ENCODE measurements around the gene GRIK4. TPM values are rescaled to one million over a fixed set of nuclear protein-coding genes. Genes with fewer than 3 reads are reported as not detected.

Gene GRIK4
- total and polyA plus RNA-seq, 2 of the 4 experiments (the other 2 are of a cell fraction), result 0.18 to 0.38 TPM

DNA sequence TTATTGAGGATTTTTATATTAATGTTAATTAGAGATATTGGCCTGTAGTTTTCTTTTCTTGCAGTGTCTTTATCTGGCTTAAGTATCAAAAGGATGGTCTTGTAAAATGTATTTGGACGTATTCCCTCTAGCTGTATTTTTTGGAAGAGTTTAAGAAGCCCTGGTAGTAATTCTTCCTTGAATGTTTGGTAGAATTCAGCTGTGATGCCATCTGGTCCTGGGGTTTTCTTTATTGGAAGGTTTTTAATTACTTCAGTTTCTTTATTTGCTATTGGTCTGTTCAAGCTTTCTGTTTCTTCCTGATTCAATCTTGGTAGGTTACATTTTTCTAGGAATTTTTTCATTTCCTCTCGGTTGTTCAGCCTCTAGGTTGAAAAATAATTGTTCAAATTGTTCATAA, 257.4 kb downstream of the GRIK4 start:
- H2BK20ac ChIP-seq (ENCODE audit: low read depth, low read length), result no peak overlapping the region
- in situ Hi-C loops (cut with MboI; ENCODE audit: low sequenced_read_pairs), result no loop called here
- H2BK120ac ChIP-seq (ENCODE audit: low read depth, low read length), result no peak overlapping the region
- no peak overlapping the region for H3K23ac ChIP-seq (ENCODE audit: low read depth, low read length)
- no peak overlapping the region for H2BK15ac ChIP-seq (ENCODE audit: low read depth, low read length)
- H3K4me2 ChIP-seq (ENCODE audit: low read depth, low read length), result no peak overlapping the region
- TF ChIP-seq, protein P1, sequence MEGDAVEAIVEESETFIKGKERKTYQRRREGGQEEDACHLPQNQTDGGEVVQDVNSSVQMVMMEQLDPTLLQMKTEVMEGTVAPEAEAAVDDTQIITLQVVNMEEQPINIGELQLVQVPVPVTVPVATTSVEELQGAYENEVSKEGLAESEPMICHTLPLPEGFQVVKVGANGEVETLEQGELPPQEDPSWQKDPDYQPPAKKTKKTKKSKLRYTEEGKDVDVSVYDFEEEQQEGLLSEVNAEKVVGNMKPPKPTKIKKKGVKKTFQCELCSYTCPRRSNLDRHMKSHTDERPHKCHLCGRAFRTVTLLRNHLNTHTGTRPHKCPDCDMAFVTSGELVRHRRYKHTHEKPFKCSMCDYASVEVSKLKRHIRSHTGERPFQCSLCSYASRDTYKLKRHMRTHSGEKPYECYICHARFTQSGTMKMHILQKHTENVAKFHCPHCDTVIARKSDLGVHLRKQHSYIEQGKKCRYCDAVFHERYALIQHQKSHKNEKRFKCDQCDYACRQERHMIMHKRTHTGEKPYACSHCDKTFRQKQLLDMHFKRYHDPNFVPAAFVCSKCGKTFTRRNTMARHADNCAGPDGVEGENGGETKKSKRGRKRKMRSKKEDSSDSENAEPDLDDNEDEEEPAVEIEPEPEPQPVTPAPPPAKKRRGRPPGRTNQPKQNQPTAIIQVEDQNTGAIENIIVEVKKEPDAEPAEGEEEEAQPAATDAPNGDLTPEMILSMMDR (conservative IDR thresholded peaks at IDR 0.05; ENCODE audit: low read depth, low read length), result no peak
- no peak for TF ChIP-seq CHD1 (IDR thresholded peaks at IDR 0.05; ENCODE audit: low read depth, low read length)
- no peak for TF ChIP-seq MAFK (IDR thresholded peaks at IDR 0.05; ENCODE audit: low read depth, low read length)
- no peak for TF ChIP-seq POLR2A (IDR thresholded peaks at IDR 0.05; ENCODE audit: low read depth, low read length)
- no peak for TF ChIP-seq SMC3 (IDR thresholded peaks at IDR 0.05; ENCODE audit: low read depth, low read length)
- TF ChIP-seq BHLHE40 (IDR thresholded peaks at IDR 0.05; ENCODE audit: low read depth, low read length), result no peak
- no peak for TF ChIP-seq NFE2L2 (IDR thresholded peaks at IDR 0.05; ENCODE audit: low read depth, low read length)
- no peak for TF ChIP-seq MXI1 (IDR thresholded peaks at IDR 0.05; ENCODE audit: borderline replicate concordance, low read depth, low read length)
- TF ChIP-seq, protein P2, sequence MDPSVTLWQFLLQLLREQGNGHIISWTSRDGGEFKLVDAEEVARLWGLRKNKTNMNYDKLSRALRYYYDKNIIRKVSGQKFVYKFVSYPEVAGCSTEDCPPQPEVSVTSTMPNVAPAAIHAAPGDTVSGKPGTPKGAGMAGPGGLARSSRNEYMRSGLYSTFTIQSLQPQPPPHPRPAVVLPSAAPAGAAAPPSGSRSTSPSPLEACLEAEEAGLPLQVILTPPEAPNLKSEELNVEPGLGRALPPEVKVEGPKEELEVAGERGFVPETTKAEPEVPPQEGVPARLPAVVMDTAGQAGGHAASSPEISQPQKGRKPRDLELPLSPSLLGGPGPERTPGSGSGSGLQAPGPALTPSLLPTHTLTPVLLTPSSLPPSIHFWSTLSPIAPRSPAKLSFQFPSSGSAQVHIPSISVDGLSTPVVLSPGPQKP (IDR thresholded peaks at IDR 0.05; ENCODE audit: borderline replicate concordance, low read depth, low read length), result no peak
- TF ChIP-seq FOS (IDR thresholded peaks at IDR 0.05; ENCODE audit: low read depth, low read length), result no peak
- no peak for TF ChIP-seq MAZ (IDR thresholded peaks at IDR 0.05; ENCODE audit: borderline replicate concordance, low read depth, low read length)
- TF ChIP-seq CEBPB (IDR thresholded peaks at IDR 0.05; ENCODE audit: low read depth, low read length), result no peak
- no peak for TF ChIP-seq RCOR1 (IDR thresholded peaks at IDR 0.05; ENCODE audit: insufficient replicate concordance, low read length)
- no peak for TF ChIP-seq RFX5 (IDR thresholded peaks at IDR 0.05; ENCODE audit: low read depth, low read length)
- no peak for TF ChIP-seq RAD21 (IDR thresholded peaks at IDR 0.05; ENCODE audit: low read length)
- TF ChIP-seq, protein P3, sequence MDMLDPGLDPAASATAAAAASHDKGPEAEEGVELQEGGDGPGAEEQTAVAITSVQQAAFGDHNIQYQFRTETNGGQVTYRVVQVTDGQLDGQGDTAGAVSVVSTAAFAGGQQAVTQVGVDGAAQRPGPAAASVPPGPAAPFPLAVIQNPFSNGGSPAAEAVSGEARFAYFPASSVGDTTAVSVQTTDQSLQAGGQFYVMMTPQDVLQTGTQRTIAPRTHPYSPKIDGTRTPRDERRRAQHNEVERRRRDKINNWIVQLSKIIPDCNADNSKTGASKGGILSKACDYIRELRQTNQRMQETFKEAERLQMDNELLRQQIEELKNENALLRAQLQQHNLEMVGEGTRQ (IDR thresholded peaks at IDR 0.05; ENCODE audit: low read depth, low read length), result no peak
- H3K4me3 ChIP-seq (ENCODE audit: insufficient read depth, low read depth, low read length), result no peak overlapping the region
- DNase-seq (no peak), ATAC-seq (ENCODE audit: low read depth) (no peak)
- H3K4ac ChIP-seq (ENCODE audit: low read depth, low read length), result no peak overlapping the region
- ChIA-PET POLR2A (ENCODE audit: unreplicated experiment) (no interaction called here), CTCF (no interaction called here)
- dilution Hi-C loops (cut with HindIII; ENCODE audit: low sequenced_read_pairs, unreplicated experiment), result no loop called here
- no peak overlapping the region for H2AK9ac ChIP-seq (replicated peaks; ENCODE audit: low read depth, low read length, poor library complexity)
- H3K36me3 ChIP-seq (ENCODE audit: control insufficient read depth, insufficient read depth, low read length), result no peaks in the 10 kb centered on the region
- no peak overlapping the region for H3K27ac ChIP-seq (ENCODE audit: insufficient read depth, low read length)
- no peak overlapping the region for H2BK5ac ChIP-seq (ENCODE audit: low read depth, low read length, poor library complexity, severe bottlenecking)
- H3K9ac ChIP-seq (ENCODE audit: low read depth, low read length), result no peak overlapping the region
- no peaks in the 10 kb centered on the region for H4K20me1 ChIP-seq (ENCODE audit: insufficient read depth, low read length)
- H3K9me1 ChIP-seq (ENCODE audit: insufficient read depth, low read length), result no peaks in the 10 kb centered on the region
- no peak overlapping the region for H3K18ac ChIP-seq (ENCODE audit: low read depth, low read length)
- no peak overlapping the region for H2AFZ ChIP-seq (replicated peaks; ENCODE audit: low read length, poor library complexity)
- H2AK5ac ChIP-seq (ENCODE audit: low read depth, low read length), result no peak overlapping the region
- intact Hi-C loops (cut with micrococcal nuclease), result no loop called here
- no peak overlapping the region for H3K56ac ChIP-seq (ENCODE audit: extremely low read depth, insufficient read depth, low read length)
- no peak overlapping the region for H4K5ac ChIP-seq (ENCODE audit: low read depth, low read length)
- H3K14ac ChIP-seq (replicated peaks; ENCODE audit: low read depth, low read length), result no peak overlapping the region
- H3K79me1 ChIP-seq (ENCODE audit: low read depth in 1 of 2, low read length in 2 of 2), result no peaks in the 10 kb centered on the region
- no peak overlapping the region for H4K8ac ChIP-seq (ENCODE audit: low read depth in 2 of 2, low read length in 2 of 2)
- WGBS, 2 experiments (ENCODE audit: extremely low coverage in 2 of 2, insufficient read length in 1 of 2), result no CpG with 5 or more reads among the region's 2 CpGs
- no peaks in the 10 kb centered on the region for H3K4me1 ChIP-seq (ENCODE audit: control insufficient read depth, insufficient read depth, low read length)
- peaks cover under 1% of the 10 kb centered on the region for H3K27me3 ChIP-seq (ENCODE audit: control insufficient read depth, insufficient read depth, low read length)
- no peaks in the 10 kb centered on the region; the same call in 1 of the 2 replicates for H3K9me3 ChIP-seq (ENCODE audit: control insufficient read depth, insufficient read depth, low read length)
- no peak overlapping the region for H4K91ac ChIP-seq (ENCODE audit: insufficient read depth, low read depth, low read length)
- no TSS peak for BruUV-seq (replicated peaks)
